PC-3 (cell line): Measurements from ENCODE around the gene KLHL1.

Source experiments
- EZH2 ChIP-seq: fragments of 300-600 bp; sonication (generic); IDR thresholded peaks from one replicate; pipeline ENCODE4 v1.6.1; 2017; ENCODE audit warnings: antibody characterized with exemption, mild to moderate bottlenecking, low read length; ENCODE audit not compliant: unreplicated experiment
- EZH2phosphoT487 ChIP-seq: fragments of 300-600 bp; sonication (generic); IDR thresholded peaks from 2 replicates; pipeline ENCODE4 v1.6.1; 2018; ENCODE audit warnings: mild to moderate bottlenecking, antibody characterized with exemption, low read length, borderline replicate concordance
- TF ChIP-seq, protein P1 (sequence below): fragments of 300-600 bp; sonication (generic); conservative IDR thresholded peaks from 2 replicates; pipeline ENCODE4 v1.5.1; 2017; ENCODE audit warnings: antibody characterized with exemption, low read depth, mild to moderate bottlenecking, low read length

DNA sequence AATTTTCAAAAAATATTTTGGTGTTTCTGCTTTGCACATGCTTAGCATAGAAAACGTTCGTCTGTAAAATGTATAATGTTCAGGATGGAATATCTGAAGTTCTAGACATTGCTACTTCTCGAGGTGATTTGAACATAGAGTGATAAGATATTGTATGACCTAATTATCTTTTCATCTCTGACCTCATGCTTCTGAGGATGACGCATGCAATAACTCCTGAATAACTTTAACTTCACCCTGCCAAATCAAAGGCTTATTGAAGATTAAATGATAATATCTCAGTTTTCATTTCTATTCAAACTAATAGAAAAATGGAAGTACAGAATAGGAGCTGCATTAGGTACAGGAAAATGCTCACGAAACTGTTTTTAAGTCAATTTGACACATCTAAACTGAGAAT is 151.4 kb downstream of the KLHL1 start:
- no peak for TF ChIP-seq EZH2
- TF ChIP-seq, protein P1, sequence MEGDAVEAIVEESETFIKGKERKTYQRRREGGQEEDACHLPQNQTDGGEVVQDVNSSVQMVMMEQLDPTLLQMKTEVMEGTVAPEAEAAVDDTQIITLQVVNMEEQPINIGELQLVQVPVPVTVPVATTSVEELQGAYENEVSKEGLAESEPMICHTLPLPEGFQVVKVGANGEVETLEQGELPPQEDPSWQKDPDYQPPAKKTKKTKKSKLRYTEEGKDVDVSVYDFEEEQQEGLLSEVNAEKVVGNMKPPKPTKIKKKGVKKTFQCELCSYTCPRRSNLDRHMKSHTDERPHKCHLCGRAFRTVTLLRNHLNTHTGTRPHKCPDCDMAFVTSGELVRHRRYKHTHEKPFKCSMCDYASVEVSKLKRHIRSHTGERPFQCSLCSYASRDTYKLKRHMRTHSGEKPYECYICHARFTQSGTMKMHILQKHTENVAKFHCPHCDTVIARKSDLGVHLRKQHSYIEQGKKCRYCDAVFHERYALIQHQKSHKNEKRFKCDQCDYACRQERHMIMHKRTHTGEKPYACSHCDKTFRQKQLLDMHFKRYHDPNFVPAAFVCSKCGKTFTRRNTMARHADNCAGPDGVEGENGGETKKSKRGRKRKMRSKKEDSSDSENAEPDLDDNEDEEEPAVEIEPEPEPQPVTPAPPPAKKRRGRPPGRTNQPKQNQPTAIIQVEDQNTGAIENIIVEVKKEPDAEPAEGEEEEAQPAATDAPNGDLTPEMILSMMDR, result no peak
- TF ChIP-seq EZH2phosphoT487, result no peak
